ENCODE measurements around the gene LRRC9.

DNA sequence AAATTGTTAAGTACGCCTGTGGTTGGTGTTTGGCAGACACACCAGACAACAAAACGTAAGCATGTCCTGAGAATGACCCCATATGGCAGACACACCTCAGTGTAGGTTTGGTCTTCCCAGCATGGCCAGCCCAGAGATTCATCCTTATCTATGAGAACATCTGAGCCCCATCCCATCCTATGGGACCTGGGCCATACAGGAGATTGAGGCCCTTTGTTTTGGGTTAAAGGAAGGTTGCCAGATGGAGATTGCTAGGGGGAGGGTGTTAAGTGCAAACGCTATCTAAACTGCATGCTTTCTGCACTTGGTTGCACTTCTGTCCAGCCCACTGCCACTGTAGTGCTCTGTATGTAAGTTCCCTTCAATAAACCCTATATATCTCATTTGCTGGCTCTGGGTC lies 167.7 kb downstream of the LRRC9 start:
- TF ChIP-seq, protein P1, sequence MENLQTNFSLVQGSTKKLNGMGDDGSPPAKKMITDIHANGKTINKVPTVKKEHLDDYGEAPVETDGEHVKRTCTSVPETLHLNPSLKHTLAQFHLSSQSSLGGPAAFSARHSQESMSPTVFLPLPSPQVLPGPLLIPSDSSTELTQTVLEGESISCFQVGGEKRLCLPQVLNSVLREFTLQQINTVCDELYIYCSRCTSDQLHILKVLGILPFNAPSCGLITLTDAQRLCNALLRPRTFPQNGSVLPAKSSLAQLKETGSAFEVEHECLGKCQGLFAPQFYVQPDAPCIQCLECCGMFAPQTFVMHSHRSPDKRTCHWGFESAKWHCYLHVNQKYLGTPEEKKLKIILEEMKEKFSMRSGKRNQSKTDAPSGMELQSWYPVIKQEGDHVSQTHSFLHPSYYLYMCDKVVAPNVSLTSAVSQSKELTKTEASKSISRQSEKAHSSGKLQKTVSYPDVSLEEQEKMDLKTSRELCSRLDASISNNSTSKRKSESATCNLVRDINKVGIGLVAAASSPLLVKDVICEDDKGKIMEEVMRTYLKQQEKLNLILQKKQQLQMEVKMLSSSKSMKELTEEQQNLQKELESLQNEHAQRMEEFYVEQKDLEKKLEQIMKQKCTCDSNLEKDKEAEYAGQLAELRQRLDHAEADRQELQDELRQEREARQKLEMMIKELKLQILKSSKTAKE (IDR thresholded peaks at IDR 0.05; ENCODE audit: low read depth, poor library complexity, severe bottlenecking) = no peak
- TF ChIP-seq, protein P2, sequence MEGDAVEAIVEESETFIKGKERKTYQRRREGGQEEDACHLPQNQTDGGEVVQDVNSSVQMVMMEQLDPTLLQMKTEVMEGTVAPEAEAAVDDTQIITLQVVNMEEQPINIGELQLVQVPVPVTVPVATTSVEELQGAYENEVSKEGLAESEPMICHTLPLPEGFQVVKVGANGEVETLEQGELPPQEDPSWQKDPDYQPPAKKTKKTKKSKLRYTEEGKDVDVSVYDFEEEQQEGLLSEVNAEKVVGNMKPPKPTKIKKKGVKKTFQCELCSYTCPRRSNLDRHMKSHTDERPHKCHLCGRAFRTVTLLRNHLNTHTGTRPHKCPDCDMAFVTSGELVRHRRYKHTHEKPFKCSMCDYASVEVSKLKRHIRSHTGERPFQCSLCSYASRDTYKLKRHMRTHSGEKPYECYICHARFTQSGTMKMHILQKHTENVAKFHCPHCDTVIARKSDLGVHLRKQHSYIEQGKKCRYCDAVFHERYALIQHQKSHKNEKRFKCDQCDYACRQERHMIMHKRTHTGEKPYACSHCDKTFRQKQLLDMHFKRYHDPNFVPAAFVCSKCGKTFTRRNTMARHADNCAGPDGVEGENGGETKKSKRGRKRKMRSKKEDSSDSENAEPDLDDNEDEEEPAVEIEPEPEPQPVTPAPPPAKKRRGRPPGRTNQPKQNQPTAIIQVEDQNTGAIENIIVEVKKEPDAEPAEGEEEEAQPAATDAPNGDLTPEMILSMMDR (IDR thresholded peaks at IDR 0.05 in 2 of 3, conservative IDR thresholded peaks at IDR 0.05 in 1 of 3; ENCODE audit: control insufficient read depth in 2 of 3, extremely low read depth in 1 of 3, insufficient read depth in 1 of 3, low read depth in 3 of 3, low read length in 3 of 3) = no peak
- TF ChIP-seq MXI1 (IDR thresholded peaks at IDR 0.05; ENCODE audit: low read depth, low read length) (no peak), POLR2A (IDR thresholded peaks at IDR 0.05; ENCODE audit: low read depth, low read length) (no peak)
